ENCODE results near the gene OSBP2.

OSBP2 gene

GRCh38 chr22:30751529-30751928 is 56.9 kb downstream of the OSBP2 start:
- DNase-seq (ENCODE audit: low read depth): no peak
- TF ChIP-seq CTCF (IDR thresholded peaks at IDR 0.05; ENCODE audit: control insufficient read depth, insufficient read depth, low read depth, low read length, missing control alignments): no peak
- H3K4me3 ChIP-seq (ENCODE audit: control insufficient read depth, low read depth, low read length): no peak overlapping the region

- no peak overlapping the region for H3K4me3 ChIP-seq (ENCODE audit: control insufficient read depth, low read depth, low read length)
- TF ChIP-seq CTCF (IDR thresholded peaks at IDR 0.05; ENCODE audit: control insufficient read depth, insufficient read depth, low read depth, low read length, missing control alignments): no peak
- DNase-seq (ENCODE audit: low read depth): no peak
These were observed 58.1 kb downstream of the OSBP2 start for GRCh38 chr22:30752771-30753170.

- TF ChIP-seq CTCF (IDR thresholded peaks at IDR 0.05; ENCODE audit: control insufficient read depth, insufficient read depth, low read depth, low read length, missing control alignments): no peak
- DNase-seq (ENCODE audit: low read depth): no peak
- H3K4me3 ChIP-seq (ENCODE audit: control insufficient read depth, low read depth, low read length): no peak overlapping the region
These were observed 59.0 kb downstream of the OSBP2 start for GRCh38 chr22:30753701-30754100.

- no peak overlapping the region for H3K4me3 ChIP-seq (ENCODE audit: control insufficient read depth, low read depth, low read length)
- no peak for TF ChIP-seq CTCF (IDR thresholded peaks at IDR 0.05; ENCODE audit: control insufficient read depth, insufficient read depth, low read depth, low read length, missing control alignments)
- no peak for DNase-seq (ENCODE audit: low read depth)
These were observed 59.8 kb downstream of the OSBP2 start for GRCh38 chr22:30754521-30754920.

- DNase-seq (ENCODE audit: low read depth): peak; percentile 59
- peak; percentile 88 for TF ChIP-seq CTCF (IDR thresholded peaks at IDR 0.05; ENCODE audit: control insufficient read depth, insufficient read depth, low read depth, low read length, missing control alignments)
These were observed 60.5 kb downstream of the OSBP2 start for GRCh38 chr22:30754971-30755758.

GRCh38 chr22:30755759-30756124 is 61.1 kb downstream of the OSBP2 start:
- no peak for DNase-seq (ENCODE audit: low read depth)
- no peak overlapping the region for H3K4me3 ChIP-seq (ENCODE audit: control insufficient read depth, low read depth, low read length)
- no peak for TF ChIP-seq CTCF (IDR thresholded peaks at IDR 0.05; ENCODE audit: control insufficient read depth, insufficient read depth, low read depth, low read length, missing control alignments)

More at GRCh38 chr22:30754971-30755758, 60.5 kb downstream of the OSBP2 start:
- H3K4me3 ChIP-seq (ENCODE audit: control insufficient read depth, low read depth, low read length): no peak overlapping the region
